H1 (cell line): Measurements from ENCODE around the gene OVOL3. TPM values are rescaled to one million over a fixed set of nuclear protein-coding genes. Genes with fewer than 3 reads are reported as not detected.

Source experiments
- CTCF ChIA-PET: fragments of 300-600 bp; sonication (Branson Sonifier 250); formaldehyde crosslinking; loops from one replicate; lab custom pipeline; 2021; ENCODE audit not compliant: partially characterized antibody; lab: Charles Lee
- POLR2A ChIA-PET: fragments of 300-600 bp; sonication (Branson Sonifier 250); formaldehyde crosslinking; loops from one replicate; lab custom pipeline; 2021; ENCODE audit warnings: inconsistent platforms; ENCODE audit not compliant: partially characterized antibody; lab: Charles Lee
- DNase-seq, 2 experiments: peaks; one replicate each; pipeline versions ENCODE4 v3.0.0 to v3.0.0-alpha.2; 2010 to 2022; ENCODE audit warnings: low spot score in 2 of 2, low read depth in 1 of 2, mixed read lengths in 1 of 2
- FAIRE-seq: peaks from 2 replicates; lab custom pipeline; 2011; peaks lifted over from hg19 to GRCh38; lab: Jason Lieb, UNC
- H2AFZ ChIP-seq: 2 replicates; pipeline ENCODE4 v1.8.1; 2012; ENCODE audit warnings: low read length, inconsistent platforms
- H2AK5ac ChIP-seq: 2 replicates; pipeline ENCODE4 v1.6.1; 2013; ENCODE audit warnings: low read depth, low read length
- H2BK120ac ChIP-seq: replicated peaks from 2 replicates; pipeline ENCODE3; 2013; ENCODE audit warnings: low read depth, low read length, inconsistent platforms
- H2BK12ac ChIP-seq: 2 replicates; pipeline ENCODE4 v1.6.1; 2013; ENCODE audit warnings: low read depth, low read length
- H2BK15ac ChIP-seq: 2 replicates; pipeline ENCODE4 v1.6.1; 2013; ENCODE audit warnings: low read length
- H2BK20ac ChIP-seq: 2 replicates; pipeline ENCODE4 v1.6.1; 2013; ENCODE audit warnings: low read length
- H2BK5ac ChIP-seq: 2 replicates; pipeline ENCODE4 v1.6.1; 2013; ENCODE audit warnings: low read depth, low read length
- H3K14ac ChIP-seq: 2 replicates; pipeline ENCODE4 v1.6.1; 2013; ENCODE audit warnings: inconsistent platforms; ENCODE audit not compliant: insufficient read length
- H3K18ac ChIP-seq: 2 replicates; pipeline ENCODE4 v1.6.1; 2013; ENCODE audit warnings: low read length; ENCODE audit errors: extremely low read depth
- H3K23ac ChIP-seq: 2 replicates; pipeline ENCODE4 v1.6.1; 2013; ENCODE audit warnings: inconsistent platforms; ENCODE audit not compliant: insufficient read length
- H3K23me2 ChIP-seq: 2 replicates; pipeline ENCODE4 v1.6.1; 2013; ENCODE audit warnings: low read depth, low read length
- H3K27ac ChIP-seq: 2 replicates; pipeline ENCODE4 v1.6.1; 2011; ENCODE audit warnings: low read depth, low read length, inconsistent platforms
- H3K27me3 ChIP-seq, 4 experiments: replicated peaks in 1 of 4; 1 replicate in 1 of 4; 2 replicates in 3 of 4; pipeline versions ENCODE4 v1.6.1 to v1.8.1; 2011 to 2013; ENCODE audit warnings: low read length in 3 of 4, mild to moderate bottlenecking in 3 of 4, inconsistent platforms in 2 of 4, mixed read lengths in 2 of 4, moderate library complexity in 1 of 4; ENCODE audit not compliant: control insufficient read depth in 3 of 4, insufficient read depth in 3 of 4; ENCODE audit errors: extremely low read depth in 1 of 4
- H3K36me3 ChIP-seq, 4 experiments: 2 replicates each; pipeline versions ENCODE4 v1.6.1 to v1.8.1; 2011 to 2013; ENCODE audit warnings: mild to moderate bottlenecking in 4 of 4, low read length in 3 of 4, moderate library complexity in 2 of 4, control low read depth in 1 of 4, inconsistent platforms in 1 of 4; ENCODE audit not compliant: insufficient read depth in 4 of 4, control insufficient read depth in 2 of 4
- H3K4ac ChIP-seq: replicated peaks from 2 replicates; pipeline ENCODE3; 2013; ENCODE audit warnings: low read length, low read depth, mixed read lengths, inconsistent platforms; ENCODE audit not compliant: insufficient read length
- H3K4me1 ChIP-seq, 4 experiments: replicated peaks in 1 of 4; 1 replicate in 1 of 4; 2 replicates in 3 of 4; pipeline versions ENCODE4 v1.6.1 to v1.8.1; 2011 to 2013; ENCODE audit warnings: low read length in 3 of 4, inconsistent platforms in 2 of 4, mixed read lengths in 1 of 4; ENCODE audit not compliant: insufficient read depth in 4 of 4, control insufficient read depth in 3 of 4
- H3K4me2 ChIP-seq, 2 experiments: 2 replicates each; pipeline versions ENCODE4 v1.6.1 to v1.8.1; 2011 to 2013; ENCODE audit warnings: low read depth in 2 of 2, low read length in 2 of 2, control low read depth in 1 of 2, inconsistent platforms in 1 of 2, mild to moderate bottlenecking in 1 of 2; ENCODE audit not compliant: insufficient read depth in 1 of 2
- H3K4me3 ChIP-seq, 4 experiments: fragments of 200-600, 300-600 bp in 1 of 4; sonication (generic), shearing (Covaris generic), sonication (Bioruptor Twin) in 1 of 4; 2 replicates each; pipeline versions ENCODE4 v1.5.1 to v1.8.1; 2011 to 2016; ENCODE audit warnings: low read length in 4 of 4, low read depth in 3 of 4, control low read depth in 2 of 4, inconsistent platforms in 2 of 4, mild to moderate bottlenecking in 2 of 4, mixed read lengths in 1 of 4, moderate library complexity in 1 of 4; ENCODE audit not compliant: insufficient read depth in 2 of 4; ENCODE audit errors: extremely low read depth in 1 of 4
- H3K56ac ChIP-seq: replicated peaks from 2 replicates; pipeline ENCODE3; 2013; ENCODE audit warnings: low read depth, mild to moderate bottlenecking, mixed read lengths, low read length, inconsistent platforms; ENCODE audit not compliant: insufficient read length
- H3K79me1 ChIP-seq: 2 replicates; pipeline ENCODE4 v1.6.1; 2013; ENCODE audit warnings: low read depth, low read length, control low read depth
- H3K79me2 ChIP-seq, 2 experiments: 2 replicates each; pipeline versions ENCODE4 v1.6.1 to v1.8.1; 2012 to 2013; ENCODE audit warnings: low read length in 2 of 2, mild to moderate bottlenecking in 2 of 2, inconsistent platforms in 1 of 2; ENCODE audit not compliant: insufficient read depth in 2 of 2, control insufficient read depth in 1 of 2
- H3K9ac ChIP-seq, 4 experiments: replicated peaks in 1 of 4; 1 replicate in 1 of 4; 2 replicates in 3 of 4; pipeline versions ENCODE4 v1.6.1 to v1.8.1; 2011 to 2013; ENCODE audit warnings: low read depth in 3 of 4, low read length in 3 of 4, control low read depth in 2 of 4, mild to moderate bottlenecking in 2 of 4, moderate library complexity in 2 of 4, inconsistent platforms in 1 of 4; ENCODE audit errors: extremely low read depth in 1 of 4
- H3K9me3 ChIP-seq, 2 experiments: 2 replicates each; pipeline versions ENCODE4 v1.6.1 to v1.8.1; 2012 to 2013; ENCODE audit warnings: mild to moderate bottlenecking in 2 of 2, moderate library complexity in 2 of 2, control low read depth in 1 of 2, inconsistent platforms in 1 of 2, low read depth in 1 of 2, low read length in 1 of 2, mixed read lengths in 1 of 2; ENCODE audit not compliant: insufficient read depth in 2 of 2
- H4K20me1 ChIP-seq, 2 experiments: replicated peaks in 1 of 2; 2 replicates each; pipeline versions ENCODE3 to v1.8.1; 2011 to 2013; ENCODE audit warnings: inconsistent platforms in 2 of 2, low read length in 2 of 2, mild to moderate bottlenecking in 1 of 2; ENCODE audit not compliant: insufficient read depth in 2 of 2, control insufficient read depth in 1 of 2
- H4K5ac ChIP-seq: 2 replicates; pipeline ENCODE4 v1.6.1; 2013; ENCODE audit warnings: low read length, low read depth, mixed read lengths, inconsistent platforms; ENCODE audit not compliant: insufficient read length
- H4K8ac ChIP-seq: 2 replicates; pipeline ENCODE4 v1.8.0; 2013; ENCODE audit warnings: mild to moderate bottlenecking, moderate library complexity, low read length, inconsistent platforms; ENCODE audit not compliant: insufficient read depth; ENCODE audit errors: extremely low read depth
- H4K91ac ChIP-seq: replicated peaks from 2 replicates; pipeline ENCODE3; 2013; ENCODE audit warnings: low read length, mixed read lengths, inconsistent platforms; ENCODE audit not compliant: insufficient read length
- BCL11A ChIP-seq, 2 experiments: IDR thresholded peaks; one replicate each; pipeline ENCODE4 v1.6.1; 2011; ENCODE audit warnings: low read depth in 2 of 2, low read length in 2 of 2, mild to moderate bottlenecking in 2 of 2
- CTCF ChIP-seq, 3 experiments: IDR thresholded peaks; 1 replicate in 2 of 3; 2 replicates in 1 of 3; pipeline versions ENCODE4 v1.5.1 to v1.6.1; 2011; ENCODE audit warnings: low read length in 3 of 3, mild to moderate bottlenecking in 3 of 3, inconsistent platforms in 2 of 3, low read depth in 1 of 3, moderate library complexity in 1 of 3; ENCODE audit not compliant: insufficient read depth in 1 of 3; ENCODE audit errors: control extremely low read depth in 1 of 3
- HDAC2 ChIP-seq, 2 experiments: fragments of 300-600 bp in 1 of 2; sonication (generic) in 1 of 2; IDR thresholded peaks; 2 replicates each; pipeline ENCODE4 v1.6.1; 2011 to 2012; ENCODE audit warnings: low read depth in 2 of 2, low read length in 2 of 2, mild to moderate bottlenecking in 2 of 2, moderate library complexity in 2 of 2, borderline replicate concordance in 1 of 2, inconsistent platforms in 1 of 2
- KDM4A ChIP-seq: IDR thresholded peaks from one replicate; pipeline ENCODE4 v1.7.1; 2012; ENCODE audit warnings: low read depth, mild to moderate bottlenecking, moderate library complexity, low read length, inconsistent platforms; ENCODE audit not compliant: severe bottlenecking
- RBBP5 ChIP-seq: IDR thresholded peaks from 2 replicates; pipeline ENCODE4 v1.7.1; 2012; ENCODE audit warnings: low read depth, mild to moderate bottlenecking, inconsistent platforms, low read length, moderate library complexity, borderline replicate concordance
- SAP30 ChIP-seq: fragments of 300-600 bp; sonication (generic); IDR thresholded peaks from 2 replicates; pipeline ENCODE4 v1.7.1; 2012; ENCODE audit warnings: low read length, moderate library complexity, mild to moderate bottlenecking, inconsistent platforms; ENCODE audit not compliant: insufficient read depth, insufficient replicate concordance
- WGBS, 2 experiments: shearing (Covaris generic) in 1 of 2; methylation state at CpG; one replicate each; pipeline versions ENCODE4 v1.1.6 to v1.1.7; 2013 to 2015; ENCODE audit warnings: low lambda C conversion rate in 2 of 2, mixed read lengths in 2 of 2, inconsistent platforms in 1 of 2, low coverage in 1 of 2, missing lambda C conversion rate in 1 of 2; ENCODE audit not compliant: insufficient replicate concordance in 2 of 2, insufficient coverage in 1 of 2, insufficient read length in 1 of 2; ENCODE audit errors: extremely low coverage in 1 of 2, missing lambda C conversion rate in 1 of 2; 5-methylcytosine and 5-hydroxymethylcytosine counted together
- polyA plus RNA-seq, 7 experiments: library from polyadenylated mRNA; depleted of rRNA in 3 of 7; stranded (reverse) in 5 of 7; unstranded in 2 of 7; fragments of >200 nt in 5 of 7; fragments of 200-250 nt in 2 of 7; gene quantifications; 1 replicate in 5 of 7; 2 replicates in 1 of 7; 4 replicates in 1 of 7; pipeline versions ENCODE4 v1.2.1 to v1.2.3, GENCODE V29; 2011 to 2013; ENCODE audit warnings: missing spikeins in 2 of 7, mixed read lengths in 2 of 7
- total RNA-seq: library from RNA; stranded (reverse); fragmentation: NEBNext Ultra II Directional; extraction: Animal tissue kit (Norgen Biotek cat#: 25700); gene quantifications from 2 replicates; pipeline ENCODE4 v1.2.1, GENCODE V29; 2021

The OVOL3 gene
- total and polyA plus RNA-seq, 2 of the 8 experiments (the other 6 are each of a cell fraction or from before 2014, with no cell fraction given): 0.45 TPM; not detected in 1

GRCh38 chr19:36113894-36114720 is 3.2 kb downstream of the OVOL3 start:
- H3K79me1 ChIP-seq: peaks cover 12% of the 10 kb centered on the region
- H2BK15ac ChIP-seq: no peak overlapping the region
- H3K27ac ChIP-seq: peak overlapping the region; percentile 57
- peak overlapping the region; percentile 73 to 96 (median 82) for H3K4me3 ChIP-seq
- FAIRE-seq (no peak), DNase-seq (peak in 1 of 2 experiments; percentile 65)
- H3K27me3 ChIP-seq: no peaks in the 10 kb centered on the region
- peak overlapping the region; percentile 87; the same call in 1 of the 2 replicates for H2BK5ac ChIP-seq
- H4K5ac ChIP-seq: peak overlapping the region; percentile 12
- peak overlapping the region; percentile 40 for H3K4ac ChIP-seq
- 12% methylated on average over 40 of the region's 48 CpGs; no CpG with 5 or more reads in 1 of the 2 experiments for WGBS, 2 experiments
- 0 out of 2 replicates have a peak overlapping the region, but pooled peaks have one; percentile 37 for H4K8ac ChIP-seq
- peaks cover 4 to 19% (median 12%) of the 10 kb centered on the region in 4 experiments; a peak in 5 of 8 replicates for H3K36me3 ChIP-seq
- H2AK5ac ChIP-seq: no peak overlapping the region
- no peak overlapping the region for H2BK120ac ChIP-seq
- peak overlapping the region; percentile 76 to 94 for H3K4me2 ChIP-seq
- H3K4me1 ChIP-seq: peaks cover 8 to 23% (median 18%) of the 10 kb centered on the region in 4 experiments
- peak overlapping the region; percentile 39 to 72 (median 56) for H3K9ac ChIP-seq
- peak overlapping the region; percentile 62 for H3K18ac ChIP-seq
- H2AFZ ChIP-seq: peak overlapping the region; percentile 7; the same call in 1 of the 2 replicates
- ChIA-PET POLR2A (interaction anchor here (1.1 to 2.9 kb wide), 4 partner anchors 11 to 120 kb away, joined by 4 to 27 read pairs (median 11); partner anchors contain the start of genes ZNF146 and ZNF565), CTCF (interaction anchor here (1.0 to 1.5 kb wide), 5 partner anchors 11 to 57 kb away, joined by 3 to 5 read pairs (median 3); no protein-coding TSS in a partner anchor)
- no peak overlapping the region for H3K23ac ChIP-seq
- H3K9me3 ChIP-seq: no peaks in the 10 kb centered on the region
- peak overlapping the region; percentile 68; the same call in 1 of the 2 replicates for H2BK12ac ChIP-seq
- H4K91ac ChIP-seq: peak overlapping the region; percentile 63
- H3K14ac ChIP-seq: no peak overlapping the region
- H4K20me1 ChIP-seq: peaks cover 3 to 6% of the 10 kb centered on the region in 2 experiments
- H2BK20ac ChIP-seq: no peak overlapping the region
- H3K56ac ChIP-seq: peak overlapping the region; percentile 24
- H3K79me2 ChIP-seq: peaks cover 0 to 9% of the 10 kb centered on the region in 2 experiments; a peak in 1 of 4 replicates
- H3K23me2 ChIP-seq: peaks cover 10% of the 10 kb centered on the region
- no peak for TF ChIP-seq KDM4A
- no peak; the same call in none of the 2 replicates for TF ChIP-seq RBBP5
- TF ChIP-seq BCL11A (IDR thresholded peaks at IDR 0.05; ENCODE audit: low read depth in 2 of 2, low read length in 2 of 2): no peak
- TF ChIP-seq CTCF (IDR thresholded peaks at IDR 0.05; ENCODE audit: control extremely low read depth in 1 of 3, insufficient read depth in 1 of 3, low read depth in 1 of 3, low read length in 3 of 3): peak; percentile 10 to 53 (median 53); a peak in 3 of 4 replicates
- peak; percentile 32 for TF ChIP-seq SAP30
- 0 out of 4 replicates have a peak, but pooled peaks of 1 of the 2 experiments have one; percentile 67 for TF ChIP-seq HDAC2 (IDR thresholded peaks at IDR 0.05; ENCODE audit: borderline replicate concordance in 1 of 2, low read depth in 2 of 2, low read length in 2 of 2)
